ENCODE results near the gene L3MBTL2.

DNA sequence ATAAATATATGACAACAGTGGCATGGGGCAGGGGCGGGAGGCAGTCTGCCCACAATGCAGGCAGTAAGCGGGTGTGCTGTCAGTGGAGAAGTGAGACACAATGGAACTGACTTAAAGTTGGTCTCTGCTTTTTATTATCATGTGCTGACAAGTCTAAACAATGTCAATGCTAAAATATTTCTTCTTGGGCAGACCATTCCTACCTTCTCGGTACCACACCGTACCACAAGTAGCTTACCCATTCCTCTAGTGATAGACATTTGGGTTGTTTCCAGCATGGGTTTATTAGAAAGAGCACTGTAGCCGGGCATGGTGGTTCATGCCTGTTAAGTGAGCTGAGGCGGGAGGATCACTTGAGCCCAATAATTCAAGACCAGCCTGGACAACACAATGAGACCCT lies 38.2 kb downstream of the L3MBTL2 start:
- TF ChIP-seq CTCF (IDR thresholded peaks at IDR 0.05; ENCODE audit: low read length) (no peak), EZH2phosphoT487 (IDR thresholded peaks at IDR 0.05; ENCODE audit: low read length) (no peak), EZH2 (optimal IDR thresholded peaks at IDR 0.05; ENCODE audit: low read depth, low read length) (no peak)

Data from MM.1S (cell line).